GM23338 (cell line): ENCODE data around the gene MTFR1L.

Source experiments
- CREB1 ChIP-seq: fragments of 250-450 bp; sonication (Bioruptor Pico); IDR thresholded peaks from 2 replicates; pipeline ENCODE4 v1.5.0; 2020; ENCODE audit warnings: low read depth, mild to moderate bottlenecking, moderate library complexity
- EZH2 ChIP-seq: fragments of 200-600 bp; sonication (generic); IDR thresholded peaks from one replicate; pipeline ENCODE4 v1.8.0; 2017; ENCODE audit warnings: antibody characterized with exemption, mild to moderate bottlenecking, low read depth; ENCODE audit not compliant: unreplicated experiment
- EZH2phosphoT487 ChIP-seq: fragments of 200-600 bp; sonication (generic); IDR thresholded peaks from one replicate; pipeline ENCODE4 v1.8.1; 2018; ENCODE audit warnings: antibody characterized with exemption; ENCODE audit not compliant: unreplicated experiment
- JUNB ChIP-seq: IDR thresholded peaks from one replicate; pipeline ENCODE4 v1.6.1; 2016; ENCODE audit warnings: antibody characterized with exemption; ENCODE audit not compliant: unreplicated experiment
- NANOG ChIP-seq: IDR thresholded peaks from 2 replicates; pipeline ENCODE4 v1.6.1; 2016; ENCODE audit warnings: antibody characterized with exemption, borderline replicate concordance
- POLR2AphosphoS5 ChIP-seq: IDR thresholded peaks from 2 replicates; pipeline ENCODE4 v1.6.1; 2016; ENCODE audit warnings: antibody characterized with exemption, low read depth
- STAT1 ChIP-seq: IDR thresholded peaks from one replicate; pipeline ENCODE4 v1.6.1; 2016; ENCODE audit warnings: antibody characterized with exemption; ENCODE audit not compliant: unreplicated experiment
- ZNF331 ChIP-seq: fragments of 250-450 bp; sonication (Bioruptor Pico); IDR thresholded peaks from 2 replicates; pipeline ENCODE4 v1.5.0; 2020; ENCODE audit warnings: low read depth, mild to moderate bottlenecking, moderate library complexity
- TF ChIP-seq, protein P1 (sequence below), 2 experiments: fragments of 200-600 bp in 1 of 2; sonication (generic) in 1 of 2; conservative IDR thresholded peaks; 2 replicates each; pipeline versions ENCODE4 v1.5.1 to v1.6.1; 2016 to 2017; ENCODE audit warnings: antibody characterized with exemption in 2 of 2, low read depth in 2 of 2, mild to moderate bottlenecking in 2 of 2, moderate library complexity in 1 of 2
- TF ChIP-seq, protein P2 (sequence below): IDR thresholded peaks from one replicate; pipeline ENCODE4 v1.6.1; 2018; ENCODE audit warnings: antibody characterized with exemption; ENCODE audit not compliant: unreplicated experiment
- TF ChIP-seq, protein P3 (sequence below): IDR thresholded peaks from 2 replicates; pipeline ENCODE4 v1.6.1; 2016; ENCODE audit warnings: antibody characterized with exemption
- TF ChIP-seq, protein P4 (sequence below): fragments of 250-450 bp; sonication (Bioruptor Pico); IDR thresholded peaks from 2 replicates; pipeline ENCODE4 v1.5.0; 2020; ENCODE audit warnings: mild to moderate bottlenecking, moderate library complexity

DNA sequence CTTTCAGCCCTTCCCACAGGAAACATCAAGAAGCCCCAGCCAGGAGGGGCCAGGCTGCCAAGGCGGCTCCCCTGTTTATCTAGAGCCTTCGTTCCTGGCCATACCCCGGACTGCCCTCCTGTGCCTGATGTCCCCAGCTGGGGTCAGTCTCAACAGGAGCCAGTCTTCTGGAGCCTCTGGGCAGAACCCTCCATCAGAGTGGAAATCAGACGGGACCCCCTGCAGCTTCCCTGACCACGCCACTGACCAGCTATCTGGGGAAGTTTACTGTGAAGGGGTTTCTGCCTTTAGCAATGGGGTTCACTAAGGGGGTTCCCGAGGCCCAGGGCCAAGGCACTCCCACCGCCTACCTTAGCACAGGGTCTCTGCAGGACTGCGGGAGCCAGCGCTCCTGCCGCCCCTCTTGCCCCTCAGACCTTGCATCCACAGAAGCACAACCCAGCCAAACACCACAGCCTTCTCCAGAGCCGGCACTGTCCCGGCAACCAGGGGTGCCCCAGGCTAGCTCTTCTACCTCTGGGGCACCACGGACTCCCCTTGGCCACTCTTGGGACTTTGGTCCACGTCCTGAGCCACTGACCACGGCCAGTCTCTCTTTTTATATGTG, 3.5 kb upstream of the MTFR1L start:
- TF ChIP-seq POLR2AphosphoS5 (no peak), EZH2 (no peak), EZH2phosphoT487 (no peak), STAT1 (no peak), JUNB (no peak), CREB1 (no peak), NANOG (no peak), ZNF331 (CRISPR knock-in tag) (no peak)
- TF ChIP-seq, protein P1, sequence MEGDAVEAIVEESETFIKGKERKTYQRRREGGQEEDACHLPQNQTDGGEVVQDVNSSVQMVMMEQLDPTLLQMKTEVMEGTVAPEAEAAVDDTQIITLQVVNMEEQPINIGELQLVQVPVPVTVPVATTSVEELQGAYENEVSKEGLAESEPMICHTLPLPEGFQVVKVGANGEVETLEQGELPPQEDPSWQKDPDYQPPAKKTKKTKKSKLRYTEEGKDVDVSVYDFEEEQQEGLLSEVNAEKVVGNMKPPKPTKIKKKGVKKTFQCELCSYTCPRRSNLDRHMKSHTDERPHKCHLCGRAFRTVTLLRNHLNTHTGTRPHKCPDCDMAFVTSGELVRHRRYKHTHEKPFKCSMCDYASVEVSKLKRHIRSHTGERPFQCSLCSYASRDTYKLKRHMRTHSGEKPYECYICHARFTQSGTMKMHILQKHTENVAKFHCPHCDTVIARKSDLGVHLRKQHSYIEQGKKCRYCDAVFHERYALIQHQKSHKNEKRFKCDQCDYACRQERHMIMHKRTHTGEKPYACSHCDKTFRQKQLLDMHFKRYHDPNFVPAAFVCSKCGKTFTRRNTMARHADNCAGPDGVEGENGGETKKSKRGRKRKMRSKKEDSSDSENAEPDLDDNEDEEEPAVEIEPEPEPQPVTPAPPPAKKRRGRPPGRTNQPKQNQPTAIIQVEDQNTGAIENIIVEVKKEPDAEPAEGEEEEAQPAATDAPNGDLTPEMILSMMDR (conservative IDR thresholded peaks at IDR 0.05; ENCODE audit: low read depth in 2 of 2) = no peak
- TF ChIP-seq, protein P2, sequence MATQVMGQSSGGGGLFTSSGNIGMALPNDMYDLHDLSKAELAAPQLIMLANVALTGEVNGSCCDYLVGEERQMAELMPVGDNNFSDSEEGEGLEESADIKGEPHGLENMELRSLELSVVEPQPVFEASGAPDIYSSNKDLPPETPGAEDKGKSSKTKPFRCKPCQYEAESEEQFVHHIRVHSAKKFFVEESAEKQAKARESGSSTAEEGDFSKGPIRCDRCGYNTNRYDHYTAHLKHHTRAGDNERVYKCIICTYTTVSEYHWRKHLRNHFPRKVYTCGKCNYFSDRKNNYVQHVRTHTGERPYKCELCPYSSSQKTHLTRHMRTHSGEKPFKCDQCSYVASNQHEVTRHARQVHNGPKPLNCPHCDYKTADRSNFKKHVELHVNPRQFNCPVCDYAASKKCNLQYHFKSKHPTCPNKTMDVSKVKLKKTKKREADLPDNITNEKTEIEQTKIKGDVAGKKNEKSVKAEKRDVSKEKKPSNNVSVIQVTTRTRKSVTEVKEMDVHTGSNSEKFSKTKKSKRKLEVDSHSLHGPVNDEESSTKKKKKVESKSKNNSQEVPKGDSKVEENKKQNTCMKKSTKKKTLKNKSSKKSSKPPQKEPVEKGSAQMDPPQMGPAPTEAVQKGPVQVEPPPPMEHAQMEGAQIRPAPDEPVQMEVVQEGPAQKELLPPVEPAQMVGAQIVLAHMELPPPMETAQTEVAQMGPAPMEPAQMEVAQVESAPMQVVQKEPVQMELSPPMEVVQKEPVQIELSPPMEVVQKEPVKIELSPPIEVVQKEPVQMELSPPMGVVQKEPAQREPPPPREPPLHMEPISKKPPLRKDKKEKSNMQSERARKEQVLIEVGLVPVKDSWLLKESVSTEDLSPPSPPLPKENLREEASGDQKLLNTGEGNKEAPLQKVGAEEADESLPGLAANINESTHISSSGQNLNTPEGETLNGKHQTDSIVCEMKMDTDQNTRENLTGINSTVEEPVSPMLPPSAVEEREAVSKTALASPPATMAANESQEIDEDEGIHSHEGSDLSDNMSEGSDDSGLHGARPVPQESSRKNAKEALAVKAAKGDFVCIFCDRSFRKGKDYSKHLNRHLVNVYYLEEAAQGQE = no peak
- TF ChIP-seq, protein P3, sequence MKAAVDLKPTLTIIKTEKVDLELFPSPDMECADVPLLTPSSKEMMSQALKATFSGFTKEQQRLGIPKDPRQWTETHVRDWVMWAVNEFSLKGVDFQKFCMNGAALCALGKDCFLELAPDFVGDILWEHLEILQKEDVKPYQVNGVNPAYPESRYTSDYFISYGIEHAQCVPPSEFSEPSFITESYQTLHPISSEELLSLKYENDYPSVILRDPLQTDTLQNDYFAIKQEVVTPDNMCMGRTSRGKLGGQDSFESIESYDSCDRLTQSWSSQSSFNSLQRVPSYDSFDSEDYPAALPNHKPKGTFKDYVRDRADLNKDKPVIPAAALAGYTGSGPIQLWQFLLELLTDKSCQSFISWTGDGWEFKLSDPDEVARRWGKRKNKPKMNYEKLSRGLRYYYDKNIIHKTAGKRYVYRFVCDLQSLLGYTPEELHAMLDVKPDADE = no peak
- TF ChIP-seq, protein P4, sequence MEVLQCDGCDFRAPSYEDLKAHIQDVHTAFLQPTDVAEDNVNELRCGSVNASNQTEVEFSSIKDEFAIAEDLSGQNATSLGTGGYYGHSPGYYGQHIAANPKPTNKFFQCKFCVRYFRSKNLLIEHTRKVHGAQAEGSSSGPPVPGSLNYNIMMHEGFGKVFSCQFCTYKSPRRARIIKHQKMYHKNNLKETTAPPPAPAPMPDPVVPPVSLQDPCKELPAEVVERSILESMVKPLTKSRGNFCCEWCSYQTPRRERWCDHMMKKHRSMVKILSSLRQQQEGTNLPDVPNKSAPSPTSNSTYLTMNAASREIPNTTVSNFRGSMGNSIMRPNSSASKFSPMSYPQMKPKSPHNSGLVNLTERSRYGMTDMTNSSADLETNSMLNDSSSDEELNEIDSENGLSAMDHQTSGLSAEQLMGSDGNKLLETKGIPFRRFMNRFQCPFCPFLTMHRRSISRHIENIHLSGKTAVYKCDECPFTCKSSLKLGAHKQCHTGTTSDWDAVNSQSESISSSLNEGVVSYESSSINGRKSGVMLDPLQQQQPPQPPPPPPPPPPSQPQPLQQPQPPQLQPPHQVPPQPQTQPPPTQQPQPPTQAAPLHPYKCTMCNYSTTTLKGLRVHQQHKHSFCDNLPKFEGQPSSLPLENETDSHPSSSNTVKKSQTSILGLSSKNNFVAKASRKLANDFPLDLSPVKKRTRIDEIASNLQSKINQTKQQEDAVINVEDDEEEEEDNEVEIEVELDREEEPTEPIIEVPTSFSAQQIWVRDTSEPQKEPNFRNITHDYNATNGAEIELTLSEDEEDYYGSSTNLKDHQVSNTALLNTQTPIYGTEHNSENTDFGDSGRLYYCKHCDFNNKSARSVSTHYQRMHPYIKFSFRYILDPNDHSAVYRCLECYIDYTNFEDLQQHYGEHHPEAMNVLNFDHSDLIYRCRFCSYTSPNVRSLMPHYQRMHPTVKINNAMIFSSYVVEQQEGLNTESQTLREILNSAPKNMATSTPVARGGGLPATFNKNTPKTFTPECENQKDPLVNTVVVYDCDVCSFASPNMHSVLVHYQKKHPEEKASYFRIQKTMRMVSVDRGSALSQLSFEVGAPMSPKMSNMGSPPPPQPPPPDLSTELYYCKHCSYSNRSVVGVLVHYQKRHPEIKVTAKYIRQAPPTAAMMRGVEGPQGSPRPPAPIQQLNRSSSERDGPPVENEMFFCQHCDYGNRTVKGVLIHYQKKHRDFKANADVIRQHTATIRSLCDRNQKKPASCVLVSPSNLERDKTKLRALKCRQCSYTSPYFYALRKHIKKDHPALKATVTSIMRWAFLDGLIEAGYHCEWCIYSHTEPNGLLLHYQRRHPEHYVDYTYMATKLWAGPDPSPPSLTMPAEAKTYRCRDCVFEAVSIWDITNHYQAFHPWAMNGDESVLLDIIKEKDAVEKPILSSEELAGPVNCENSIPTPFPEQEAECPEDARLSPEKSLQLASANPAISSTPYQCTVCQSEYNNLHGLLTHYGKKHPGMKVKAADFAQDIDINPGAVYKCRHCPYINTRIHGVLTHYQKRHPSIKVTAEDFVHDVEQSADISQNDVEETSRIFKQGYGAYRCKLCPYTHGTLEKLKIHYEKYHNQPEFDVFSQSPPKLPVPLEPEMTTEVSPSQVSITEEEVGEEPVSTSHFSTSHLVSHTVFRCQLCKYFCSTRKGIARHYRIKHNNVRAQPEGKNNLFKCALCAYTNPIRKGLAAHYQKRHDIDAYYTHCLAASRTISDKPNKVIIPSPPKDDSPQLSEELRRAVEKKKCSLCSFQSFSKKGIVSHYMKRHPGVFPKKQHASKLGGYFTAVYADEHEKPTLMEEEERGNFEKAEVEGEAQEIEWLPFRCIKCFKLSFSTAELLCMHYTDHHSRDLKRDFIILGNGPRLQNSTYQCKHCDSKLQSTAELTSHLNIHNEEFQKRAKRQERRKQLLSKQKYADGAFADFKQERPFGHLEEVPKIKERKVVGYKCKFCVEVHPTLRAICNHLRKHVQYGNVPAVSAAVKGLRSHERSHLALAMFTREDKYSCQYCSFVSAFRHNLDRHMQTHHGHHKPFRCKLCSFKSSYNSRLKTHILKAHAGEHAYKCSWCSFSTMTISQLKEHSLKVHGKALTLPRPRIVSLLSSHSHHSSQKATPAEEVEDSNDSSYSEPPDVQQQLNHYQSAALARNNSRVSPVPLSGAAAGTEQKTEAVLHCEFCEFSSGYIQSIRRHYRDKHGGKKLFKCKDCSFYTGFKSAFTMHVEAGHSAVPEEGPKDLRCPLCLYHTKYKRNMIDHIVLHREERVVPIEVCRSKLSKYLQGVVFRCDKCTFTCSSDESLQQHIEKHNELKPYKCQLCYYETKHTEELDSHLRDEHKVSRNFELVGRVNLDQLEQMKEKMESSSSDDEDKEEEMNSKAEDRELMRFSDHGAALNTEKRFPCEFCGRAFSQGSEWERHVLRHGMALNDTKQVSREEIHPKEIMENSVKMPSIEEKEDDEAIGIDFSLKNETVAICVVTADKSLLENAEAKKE (CRISPR knock-in tag) = no peak
